ENCODE measurements around the gene AKAP13. TPM values are rescaled to one million over a fixed set of nuclear protein-coding genes. Genes with fewer than 3 reads are reported as not detected.
"Not testable (repeated sequence)": the region's sequence is repeated elsewhere in the genome, so short reads cannot be mapped to it uniquely, and the experiment has no call there.

The AKAP13 gene
- total and polyA plus RNA-seq, 2 donors (not counting 1 experiment from before 2014, with no cell fraction given): 73.8 to 358 TPM

DNA sequence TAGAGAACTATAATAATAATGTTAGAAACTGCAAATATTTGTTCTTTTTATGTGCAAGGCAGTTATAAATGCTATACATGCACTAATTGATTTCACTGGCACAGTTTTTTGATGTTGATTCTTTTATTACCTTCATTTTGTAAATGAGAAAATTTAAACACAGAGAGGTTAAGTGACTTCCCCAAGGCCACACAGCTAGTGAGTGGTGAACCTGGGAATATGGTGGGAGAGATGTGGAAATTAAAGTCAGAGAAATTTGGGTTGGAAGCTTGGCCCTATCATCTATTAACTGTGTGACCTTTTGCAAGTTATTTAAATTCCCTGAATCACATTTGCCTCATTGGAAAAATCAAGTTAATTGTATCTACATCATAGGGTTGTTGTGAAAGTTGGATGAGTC, 39.6 kb upstream of the AKAP13 start:
- H4K20me1 ChIP-seq (ENCODE audit: control insufficient read depth, insufficient read depth, low read length, poor library complexity, severe bottlenecking): no peaks in the 10 kb centered on the region
- Mint-ChIP-seq H3K4me1 (peaks cover 9% of the 10 kb centered on the region), H3K9me3 (ENCODE audit: insufficient read depth) (no peaks in the 10 kb centered on the region), H3K27ac (no peak overlapping the region), H3K4me3 (no peak overlapping the region), H3K27me3 (no peaks in the 10 kb centered on the region)
- intact Hi-C loops (cut with micrococcal nuclease): no loop called here
- peaks cover 0 to 3% of the 10 kb centered on the region in 2 donors for H3K4me1 ChIP-seq (ENCODE audit: control insufficient read depth in 2 of 2, insufficient read depth in 2 of 2, low read length in 2 of 2)
- H2AFZ ChIP-seq (ENCODE audit: insufficient read depth, low read depth, low read length, poor library complexity, severe bottlenecking): no peak overlapping the region
- no peak overlapping the region for H3K4me2 ChIP-seq (replicated peaks; ENCODE audit: low read depth, low read length, poor library complexity, severe bottlenecking)
- no peak overlapping the region for H3K27ac ChIP-seq (ENCODE audit: low read length in 2 of 2)
- POLR2A ChIA-PET: interaction anchor here (1.2 kb wide), 1 partner anchor 10 kb away, joined by 5 read pairs; no protein-coding TSS in a partner anchor
- H3K9me3 ChIP-seq (ENCODE audit: control extremely low read depth in 1 of 3, control insufficient read depth in 2 of 3, insufficient read depth in 1 of 3, low read length in 2 of 3): no peaks in the 10 kb centered on the region
- no peaks in the 10 kb centered on the region for H3K36me3 ChIP-seq (replicated peaks in 1 of 2; ENCODE audit: control extremely low read depth in 1 of 2, control insufficient read depth in 1 of 2, extremely low read depth in 1 of 2, insufficient read depth in 2 of 2, low read length in 1 of 2)
- H3K9ac ChIP-seq (ENCODE audit: low read length): no peak overlapping the region
- no peaks in the 10 kb centered on the region for H3K27me3 ChIP-seq (replicated peaks in 1 of 4; ENCODE audit: control extremely low read depth in 1 of 4, control insufficient read depth in 3 of 4, insufficient read depth in 4 of 4, low read length in 3 of 4)
- CTCF ChIA-PET: interaction anchor here (0.6 to 1.6 kb wide), 5 partner anchors 10 to 498 kb away, joined by 3 to 7 read pairs (median 4); no protein-coding TSS in a partner anchor
- TF ChIP-seq EZH2 (IDR thresholded peaks at IDR 0.05; ENCODE audit: borderline replicate concordance, insufficient read depth, low read depth, low read length, poor library complexity, severe bottlenecking): no peak
- TF ChIP-seq, protein P1, sequence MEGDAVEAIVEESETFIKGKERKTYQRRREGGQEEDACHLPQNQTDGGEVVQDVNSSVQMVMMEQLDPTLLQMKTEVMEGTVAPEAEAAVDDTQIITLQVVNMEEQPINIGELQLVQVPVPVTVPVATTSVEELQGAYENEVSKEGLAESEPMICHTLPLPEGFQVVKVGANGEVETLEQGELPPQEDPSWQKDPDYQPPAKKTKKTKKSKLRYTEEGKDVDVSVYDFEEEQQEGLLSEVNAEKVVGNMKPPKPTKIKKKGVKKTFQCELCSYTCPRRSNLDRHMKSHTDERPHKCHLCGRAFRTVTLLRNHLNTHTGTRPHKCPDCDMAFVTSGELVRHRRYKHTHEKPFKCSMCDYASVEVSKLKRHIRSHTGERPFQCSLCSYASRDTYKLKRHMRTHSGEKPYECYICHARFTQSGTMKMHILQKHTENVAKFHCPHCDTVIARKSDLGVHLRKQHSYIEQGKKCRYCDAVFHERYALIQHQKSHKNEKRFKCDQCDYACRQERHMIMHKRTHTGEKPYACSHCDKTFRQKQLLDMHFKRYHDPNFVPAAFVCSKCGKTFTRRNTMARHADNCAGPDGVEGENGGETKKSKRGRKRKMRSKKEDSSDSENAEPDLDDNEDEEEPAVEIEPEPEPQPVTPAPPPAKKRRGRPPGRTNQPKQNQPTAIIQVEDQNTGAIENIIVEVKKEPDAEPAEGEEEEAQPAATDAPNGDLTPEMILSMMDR (IDR thresholded peaks at IDR 0.05): no peak
- no peaks in the 10 kb centered on the region for H3K79me2 ChIP-seq (ENCODE audit: control insufficient read depth, insufficient read depth, low read length)
- DNase-seq (no peak), ATAC-seq (ENCODE audit: low read depth) (no peak)
- no peak overlapping the region for H3K4me3 ChIP-seq (ENCODE audit: control extremely low read depth in 1 of 5, extremely low read depth in 1 of 5, insufficient read depth in 1 of 5, low read depth in 2 of 5, low read length in 4 of 5)

DNA sequence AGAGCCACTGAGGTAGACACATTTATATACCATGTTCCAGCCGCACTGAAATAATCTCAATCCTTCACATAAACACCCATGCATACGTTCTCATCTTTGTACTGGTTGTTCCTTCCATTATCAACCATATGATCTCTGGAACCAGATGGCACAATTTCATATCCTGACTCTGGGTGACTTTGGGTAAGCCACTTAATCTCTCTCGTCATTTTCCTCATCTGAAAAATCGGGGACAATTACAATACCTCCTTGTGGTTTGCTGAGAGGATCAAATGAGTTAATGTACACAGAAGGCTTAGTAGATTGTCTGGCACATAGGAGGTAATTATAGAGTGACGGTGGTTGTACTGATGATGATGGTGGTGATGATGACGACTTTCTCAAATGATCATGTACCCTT, 38.2 kb upstream of the AKAP13 start:
- H3K4me1 Mint-ChIP-seq: peaks cover 10% of the 10 kb centered on the region
- H3K27ac Mint-ChIP-seq; H3K79me2 ChIP-seq (ENCODE audit: control insufficient read depth, insufficient read depth, low read length); ATAC-seq (ENCODE audit: low read depth); H3K4me1 ChIP-seq (ENCODE audit: control insufficient read depth in 2 of 2, insufficient read depth in 2 of 2, low read length in 2 of 2); H3K9me3 Mint-ChIP-seq (ENCODE audit: insufficient read depth); H2AFZ ChIP-seq (ENCODE audit: insufficient read depth, low read depth, low read length, poor library complexity, severe bottlenecking); H4K20me1 ChIP-seq (ENCODE audit: control insufficient read depth, insufficient read depth, low read length, poor library complexity, severe bottlenecking); H3K36me3 ChIP-seq (replicated peaks in 1 of 2; ENCODE audit: control extremely low read depth in 1 of 2, control insufficient read depth in 1 of 2, extremely low read depth in 1 of 2, insufficient read depth in 2 of 2, low read length in 1 of 2); intact Hi-C loops (cut with micrococcal nuclease); H3K9ac ChIP-seq (ENCODE audit: low read length); H3K27ac ChIP-seq (ENCODE audit: low read length in 2 of 2); H3K4me3 Mint-ChIP-seq; H3K4me2 ChIP-seq (replicated peaks; ENCODE audit: low read depth, low read length, poor library complexity, severe bottlenecking); CTCF ChIA-PET; DNase-seq; H3K27me3 Mint-ChIP-seq; POLR2A ChIA-PET; H3K9me3 ChIP-seq (ENCODE audit: control extremely low read depth in 1 of 3, control insufficient read depth in 2 of 3, insufficient read depth in 1 of 3, low read length in 2 of 3); H3K4me3 ChIP-seq (ENCODE audit: control extremely low read depth in 1 of 5, extremely low read depth in 1 of 5, insufficient read depth in 1 of 5, low read depth in 2 of 5, low read length in 4 of 5); H3K27me3 ChIP-seq (replicated peaks in 1 of 4; ENCODE audit: control extremely low read depth in 1 of 4, control insufficient read depth in 3 of 4, insufficient read depth in 4 of 4, low read length in 3 of 4): not testable (repeated sequence)
- WGBS (ENCODE audit: insufficient coverage): no CpG with 5 or more reads among the region's 6 CpGs

DNA sequence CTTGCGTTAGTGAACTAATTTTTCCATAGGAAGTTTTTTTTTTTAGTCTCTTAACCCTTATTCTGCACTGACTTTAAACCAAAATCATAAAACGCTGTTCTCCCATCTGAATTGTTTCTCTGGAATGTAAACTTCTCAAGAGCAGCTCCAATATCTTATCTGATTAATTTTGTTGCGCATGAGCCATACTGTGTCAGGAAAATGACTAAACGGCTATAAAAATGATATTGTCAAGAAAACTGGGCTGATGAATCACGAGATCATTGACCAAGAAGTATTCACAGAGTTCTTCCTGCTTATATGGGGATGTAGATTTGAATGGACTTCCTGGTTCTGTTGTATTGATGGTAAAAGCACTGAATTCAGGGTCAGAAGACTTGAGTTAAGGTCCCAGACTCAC, 37.0 kb upstream of the AKAP13 start:
- H3K4me1 ChIP-seq (ENCODE audit: control insufficient read depth in 2 of 2, insufficient read depth in 2 of 2, low read length in 2 of 2); H2AFZ ChIP-seq (ENCODE audit: insufficient read depth, low read depth, low read length, poor library complexity, severe bottlenecking); H3K9ac ChIP-seq (ENCODE audit: low read length); H3K4me2 ChIP-seq (replicated peaks; ENCODE audit: low read depth, low read length, poor library complexity, severe bottlenecking); H3K27ac Mint-ChIP-seq; H3K27me3 ChIP-seq (replicated peaks in 1 of 4; ENCODE audit: control extremely low read depth in 1 of 4, control insufficient read depth in 3 of 4, insufficient read depth in 4 of 4, low read length in 3 of 4); POLR2A ChIA-PET; H3K27ac ChIP-seq (ENCODE audit: low read length in 2 of 2); H3K27me3 Mint-ChIP-seq; H3K4me3 ChIP-seq (ENCODE audit: control extremely low read depth in 1 of 5, extremely low read depth in 1 of 5, insufficient read depth in 1 of 5, low read depth in 2 of 5, low read length in 4 of 5); H3K9me3 Mint-ChIP-seq (ENCODE audit: insufficient read depth); CTCF ChIA-PET; H4K20me1 ChIP-seq (ENCODE audit: control insufficient read depth, insufficient read depth, low read length, poor library complexity, severe bottlenecking); DNase-seq; H3K9me3 ChIP-seq (ENCODE audit: control extremely low read depth in 1 of 3, control insufficient read depth in 2 of 3, insufficient read depth in 1 of 3, low read length in 2 of 3); ATAC-seq (ENCODE audit: low read depth); H3K4me3 Mint-ChIP-seq; H3K36me3 ChIP-seq (replicated peaks in 1 of 2; ENCODE audit: control extremely low read depth in 1 of 2, control insufficient read depth in 1 of 2, extremely low read depth in 1 of 2, insufficient read depth in 2 of 2, low read length in 1 of 2); intact Hi-C loops (cut with micrococcal nuclease); H3K79me2 ChIP-seq (ENCODE audit: control insufficient read depth, insufficient read depth, low read length): not testable (repeated sequence)
- WGBS (ENCODE audit: insufficient coverage): no CpG with 5 or more reads among the region's 5 CpGs
- peaks cover 10% of the 10 kb centered on the region for H3K4me1 Mint-ChIP-seq

Measured in B cell (primary cell).